WTC11 (cell line): ENCODE results near the gene THSD8. TPM values are rescaled to one million over a fixed set of nuclear protein-coding genes. Genes with fewer than 3 reads are reported as not detected.

ENCODE experiments used
- FOXP1 ChIP-seq: sonication (generic); formaldehyde crosslinking; IDR thresholded peaks from 2 replicates; pipeline ENCODE4 v1.8.0; 2022; ENCODE audit warnings: missing genetic modification reagents, mild to moderate bottlenecking, moderate library complexity, borderline replicate concordance
- KAT7 ChIP-seq: sonication (generic); formaldehyde crosslinking; IDR thresholded peaks from 2 replicates; pipeline ENCODE4 v1.8.1; 2023; ENCODE audit warnings: missing genetic modification reagents, mild to moderate bottlenecking, borderline replicate concordance
- TEAD4 ChIP-seq: sonication (generic); formaldehyde crosslinking; IDR thresholded peaks from 2 replicates; pipeline ENCODE4 v1.8.0; 2022; ENCODE audit warnings: mild to moderate bottlenecking, missing genetic modification reagents
- ZBTB21 ChIP-seq: sonication (generic); formaldehyde crosslinking; IDR thresholded peaks from 2 replicates; pipeline ENCODE4 v1.8.1; 2023; ENCODE audit warnings: mild to moderate bottlenecking, missing genetic modification reagents, borderline replicate concordance
- ZNF232 ChIP-seq: sonication (generic); formaldehyde crosslinking; IDR thresholded peaks from 2 replicates; pipeline ENCODE4 v1.8.0; 2022; ENCODE audit warnings: mild to moderate bottlenecking, missing genetic modification reagents
- ZNF396 ChIP-seq: fragments of 250-450 bp; sonication (Bioruptor Pico); IDR thresholded peaks from 2 replicates; pipeline ENCODE4 v1.8.0; 2021; ENCODE audit warnings: mild to moderate bottlenecking, moderate library complexity, borderline replicate concordance
- total RNA-seq: library from RNA; stranded (reverse); gene quantifications from 3 replicates; pipeline ENCODE4 v1.2.3, GENCODE V29; 2021
- TF ChIP-seq, protein P1 (sequence below): fragments of 250-450 bp; sonication (Bioruptor Pico); IDR thresholded peaks from 2 replicates; pipeline ENCODE4 v1.9.0; 2021; ENCODE audit warnings: mild to moderate bottlenecking
- TF ChIP-seq, protein P2 (sequence below): sonication (generic); formaldehyde crosslinking; IDR thresholded peaks from 2 replicates; pipeline ENCODE4 v1.8.0; 2023; ENCODE audit warnings: missing genetic modification reagents, mild to moderate bottlenecking, borderline replicate concordance
- TF ChIP-seq, protein P3 (sequence below): fragments of 250-450 bp; sonication (Bioruptor Pico); IDR thresholded peaks from 2 replicates; pipeline ENCODE4 v1.9.0; 2021; ENCODE audit warnings: mild to moderate bottlenecking
- TF ChIP-seq, protein P4 (sequence below): sonication (generic); formaldehyde crosslinking; conservative IDR thresholded peaks from 2 replicates; pipeline ENCODE4 v1.8.1; 2023; ENCODE audit warnings: mild to moderate bottlenecking, low read depth, missing genetic modification reagents, moderate library complexity
- TF ChIP-seq, protein P5 (sequence below): fragments of 200-600 bp; IDR thresholded peaks from 2 replicates; pipeline ENCODE4 v1.8.0; 2022; ENCODE audit warnings: antibody characterized with exemption
- TF ChIP-seq, protein P6 (sequence below): sonication (generic); formaldehyde crosslinking; IDR thresholded peaks from 2 replicates; pipeline ENCODE4 v1.8.0; 2023; ENCODE audit warnings: mild to moderate bottlenecking, missing genetic modification reagents
- TF ChIP-seq, protein P7 (sequence below): fragments of 250-450 bp; sonication (Bioruptor Pico); IDR thresholded peaks from 2 replicates; pipeline ENCODE4 v1.9.0; 2021; ENCODE audit warnings: mild to moderate bottlenecking, borderline replicate concordance
- TF ChIP-seq, protein P8 (sequence below): sonication (generic); formaldehyde crosslinking; IDR thresholded peaks from 2 replicates; pipeline ENCODE4 v1.8.1; 2023; ENCODE audit warnings: mild to moderate bottlenecking, moderate library complexity, missing genetic modification reagents

Gene THSD8
- total RNA-seq, 1 experiment from 2014 or later, result 30.1 TPM

DNA sequence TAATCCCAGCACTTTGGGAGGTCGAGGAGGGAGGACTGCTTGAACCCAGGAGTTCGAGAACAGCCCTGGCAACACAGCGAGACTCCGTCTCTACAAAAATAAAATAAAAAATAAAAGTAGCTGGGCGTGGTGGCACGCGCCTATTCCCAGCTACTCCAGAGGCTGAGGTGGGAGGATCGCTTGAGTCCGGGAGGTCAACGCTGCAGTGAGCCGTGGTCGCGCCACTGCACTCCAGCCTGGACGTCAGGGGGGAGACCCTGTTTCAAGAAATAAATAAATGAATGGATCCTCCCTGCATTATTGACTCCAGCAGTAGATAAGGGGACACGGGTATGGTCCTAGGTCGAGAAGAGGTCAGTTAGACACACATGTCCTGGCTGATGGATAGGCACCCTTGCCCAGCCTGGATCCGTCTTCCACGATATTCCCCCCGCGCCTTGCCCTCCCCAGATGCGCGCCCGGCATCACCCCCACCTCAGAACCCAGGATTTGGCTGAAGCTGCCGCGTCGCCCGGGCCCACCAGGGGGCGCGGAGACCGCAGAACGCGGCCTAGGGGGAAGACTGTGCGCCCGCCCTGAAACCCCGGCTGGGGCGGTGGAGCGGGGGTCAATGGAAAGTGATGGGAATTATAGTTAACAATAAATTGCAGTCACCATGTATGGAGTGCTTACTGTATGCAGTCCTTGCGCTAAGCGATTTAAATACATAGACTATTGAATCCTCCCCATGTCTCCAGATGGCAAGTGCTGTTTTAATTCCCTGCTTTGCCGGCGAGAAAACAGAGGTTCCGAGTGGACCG lies 24.5 kb upstream of the THSD8 start (continued):
- TF ChIP-seq ZNF396, result no peak
- TF ChIP-seq KAT7, result no peak
- TF ChIP-seq, protein P1, sequence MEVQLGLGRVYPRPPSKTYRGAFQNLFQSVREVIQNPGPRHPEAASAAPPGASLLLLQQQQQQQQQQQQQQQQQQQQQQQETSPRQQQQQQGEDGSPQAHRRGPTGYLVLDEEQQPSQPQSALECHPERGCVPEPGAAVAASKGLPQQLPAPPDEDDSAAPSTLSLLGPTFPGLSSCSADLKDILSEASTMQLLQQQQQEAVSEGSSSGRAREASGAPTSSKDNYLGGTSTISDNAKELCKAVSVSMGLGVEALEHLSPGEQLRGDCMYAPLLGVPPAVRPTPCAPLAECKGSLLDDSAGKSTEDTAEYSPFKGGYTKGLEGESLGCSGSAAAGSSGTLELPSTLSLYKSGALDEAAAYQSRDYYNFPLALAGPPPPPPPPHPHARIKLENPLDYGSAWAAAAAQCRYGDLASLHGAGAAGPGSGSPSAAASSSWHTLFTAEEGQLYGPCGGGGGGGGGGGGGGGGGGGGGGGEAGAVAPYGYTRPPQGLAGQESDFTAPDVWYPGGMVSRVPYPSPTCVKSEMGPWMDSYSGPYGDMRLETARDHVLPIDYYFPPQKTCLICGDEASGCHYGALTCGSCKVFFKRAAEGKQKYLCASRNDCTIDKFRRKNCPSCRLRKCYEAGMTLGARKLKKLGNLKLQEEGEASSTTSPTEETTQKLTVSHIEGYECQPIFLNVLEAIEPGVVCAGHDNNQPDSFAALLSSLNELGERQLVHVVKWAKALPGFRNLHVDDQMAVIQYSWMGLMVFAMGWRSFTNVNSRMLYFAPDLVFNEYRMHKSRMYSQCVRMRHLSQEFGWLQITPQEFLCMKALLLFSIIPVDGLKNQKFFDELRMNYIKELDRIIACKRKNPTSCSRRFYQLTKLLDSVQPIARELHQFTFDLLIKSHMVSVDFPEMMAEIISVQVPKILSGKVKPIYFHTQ, result no peak
- TF ChIP-seq, protein P2, sequence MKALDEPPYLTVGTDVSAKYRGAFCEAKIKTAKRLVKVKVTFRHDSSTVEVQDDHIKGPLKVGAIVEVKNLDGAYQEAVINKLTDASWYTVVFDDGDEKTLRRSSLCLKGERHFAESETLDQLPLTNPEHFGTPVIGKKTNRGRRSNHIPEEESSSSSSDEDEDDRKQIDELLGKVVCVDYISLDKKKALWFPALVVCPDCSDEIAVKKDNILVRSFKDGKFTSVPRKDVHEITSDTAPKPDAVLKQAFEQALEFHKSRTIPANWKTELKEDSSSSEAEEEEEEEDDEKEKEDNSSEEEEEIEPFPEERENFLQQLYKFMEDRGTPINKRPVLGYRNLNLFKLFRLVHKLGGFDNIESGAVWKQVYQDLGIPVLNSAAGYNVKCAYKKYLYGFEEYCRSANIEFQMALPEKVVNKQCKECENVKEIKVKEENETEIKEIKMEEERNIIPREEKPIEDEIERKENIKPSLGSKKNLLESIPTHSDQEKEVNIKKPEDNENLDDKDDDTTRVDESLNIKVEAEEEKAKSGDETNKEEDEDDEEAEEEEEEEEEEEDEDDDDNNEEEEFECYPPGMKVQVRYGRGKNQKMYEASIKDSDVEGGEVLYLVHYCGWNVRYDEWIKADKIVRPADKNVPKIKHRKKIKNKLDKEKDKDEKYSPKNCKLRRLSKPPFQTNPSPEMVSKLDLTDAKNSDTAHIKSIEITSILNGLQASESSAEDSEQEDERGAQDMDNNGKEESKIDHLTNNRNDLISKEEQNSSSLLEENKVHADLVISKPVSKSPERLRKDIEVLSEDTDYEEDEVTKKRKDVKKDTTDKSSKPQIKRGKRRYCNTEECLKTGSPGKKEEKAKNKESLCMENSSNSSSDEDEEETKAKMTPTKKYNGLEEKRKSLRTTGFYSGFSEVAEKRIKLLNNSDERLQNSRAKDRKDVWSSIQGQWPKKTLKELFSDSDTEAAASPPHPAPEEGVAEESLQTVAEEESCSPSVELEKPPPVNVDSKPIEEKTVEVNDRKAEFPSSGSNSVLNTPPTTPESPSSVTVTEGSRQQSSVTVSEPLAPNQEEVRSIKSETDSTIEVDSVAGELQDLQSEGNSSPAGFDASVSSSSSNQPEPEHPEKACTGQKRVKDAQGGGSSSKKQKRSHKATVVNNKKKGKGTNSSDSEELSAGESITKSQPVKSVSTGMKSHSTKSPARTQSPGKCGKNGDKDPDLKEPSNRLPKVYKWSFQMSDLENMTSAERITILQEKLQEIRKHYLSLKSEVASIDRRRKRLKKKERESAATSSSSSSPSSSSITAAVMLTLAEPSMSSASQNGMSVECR (CRISPR knock-in tag), result peak; percentile 75; the same call in 1 of the 2 replicates
- TF ChIP-seq, protein P3, sequence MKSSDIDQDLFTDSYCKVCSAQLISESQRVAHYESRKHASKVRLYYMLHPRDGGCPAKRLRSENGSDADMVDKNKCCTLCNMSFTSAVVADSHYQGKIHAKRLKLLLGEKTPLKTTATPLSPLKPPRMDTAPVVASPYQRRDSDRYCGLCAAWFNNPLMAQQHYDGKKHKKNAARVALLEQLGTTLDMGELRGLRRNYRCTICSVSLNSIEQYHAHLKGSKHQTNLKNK (CRISPR knock-in tag), result no peak
- TF ChIP-seq, protein P4, sequence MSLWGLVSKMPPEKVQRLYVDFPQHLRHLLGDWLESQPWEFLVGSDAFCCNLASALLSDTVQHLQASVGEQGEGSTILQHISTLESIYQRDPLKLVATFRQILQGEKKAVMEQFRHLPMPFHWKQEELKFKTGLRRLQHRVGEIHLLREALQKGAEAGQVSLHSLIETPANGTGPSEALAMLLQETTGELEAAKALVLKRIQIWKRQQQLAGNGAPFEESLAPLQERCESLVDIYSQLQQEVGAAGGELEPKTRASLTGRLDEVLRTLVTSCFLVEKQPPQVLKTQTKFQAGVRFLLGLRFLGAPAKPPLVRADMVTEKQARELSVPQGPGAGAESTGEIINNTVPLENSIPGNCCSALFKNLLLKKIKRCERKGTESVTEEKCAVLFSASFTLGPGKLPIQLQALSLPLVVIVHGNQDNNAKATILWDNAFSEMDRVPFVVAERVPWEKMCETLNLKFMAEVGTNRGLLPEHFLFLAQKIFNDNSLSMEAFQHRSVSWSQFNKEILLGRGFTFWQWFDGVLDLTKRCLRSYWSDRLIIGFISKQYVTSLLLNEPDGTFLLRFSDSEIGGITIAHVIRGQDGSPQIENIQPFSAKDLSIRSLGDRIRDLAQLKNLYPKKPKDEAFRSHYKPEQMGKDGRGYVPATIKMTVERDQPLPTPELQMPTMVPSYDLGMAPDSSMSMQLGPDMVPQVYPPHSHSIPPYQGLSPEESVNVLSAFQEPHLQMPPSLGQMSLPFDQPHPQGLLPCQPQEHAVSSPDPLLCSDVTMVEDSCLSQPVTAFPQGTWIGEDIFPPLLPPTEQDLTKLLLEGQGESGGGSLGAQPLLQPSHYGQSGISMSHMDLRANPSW, result no peak
- TF ChIP-seq, protein P5, sequence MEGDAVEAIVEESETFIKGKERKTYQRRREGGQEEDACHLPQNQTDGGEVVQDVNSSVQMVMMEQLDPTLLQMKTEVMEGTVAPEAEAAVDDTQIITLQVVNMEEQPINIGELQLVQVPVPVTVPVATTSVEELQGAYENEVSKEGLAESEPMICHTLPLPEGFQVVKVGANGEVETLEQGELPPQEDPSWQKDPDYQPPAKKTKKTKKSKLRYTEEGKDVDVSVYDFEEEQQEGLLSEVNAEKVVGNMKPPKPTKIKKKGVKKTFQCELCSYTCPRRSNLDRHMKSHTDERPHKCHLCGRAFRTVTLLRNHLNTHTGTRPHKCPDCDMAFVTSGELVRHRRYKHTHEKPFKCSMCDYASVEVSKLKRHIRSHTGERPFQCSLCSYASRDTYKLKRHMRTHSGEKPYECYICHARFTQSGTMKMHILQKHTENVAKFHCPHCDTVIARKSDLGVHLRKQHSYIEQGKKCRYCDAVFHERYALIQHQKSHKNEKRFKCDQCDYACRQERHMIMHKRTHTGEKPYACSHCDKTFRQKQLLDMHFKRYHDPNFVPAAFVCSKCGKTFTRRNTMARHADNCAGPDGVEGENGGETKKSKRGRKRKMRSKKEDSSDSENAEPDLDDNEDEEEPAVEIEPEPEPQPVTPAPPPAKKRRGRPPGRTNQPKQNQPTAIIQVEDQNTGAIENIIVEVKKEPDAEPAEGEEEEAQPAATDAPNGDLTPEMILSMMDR, result peak; percentile 74
- TF ChIP-seq, protein P6, sequence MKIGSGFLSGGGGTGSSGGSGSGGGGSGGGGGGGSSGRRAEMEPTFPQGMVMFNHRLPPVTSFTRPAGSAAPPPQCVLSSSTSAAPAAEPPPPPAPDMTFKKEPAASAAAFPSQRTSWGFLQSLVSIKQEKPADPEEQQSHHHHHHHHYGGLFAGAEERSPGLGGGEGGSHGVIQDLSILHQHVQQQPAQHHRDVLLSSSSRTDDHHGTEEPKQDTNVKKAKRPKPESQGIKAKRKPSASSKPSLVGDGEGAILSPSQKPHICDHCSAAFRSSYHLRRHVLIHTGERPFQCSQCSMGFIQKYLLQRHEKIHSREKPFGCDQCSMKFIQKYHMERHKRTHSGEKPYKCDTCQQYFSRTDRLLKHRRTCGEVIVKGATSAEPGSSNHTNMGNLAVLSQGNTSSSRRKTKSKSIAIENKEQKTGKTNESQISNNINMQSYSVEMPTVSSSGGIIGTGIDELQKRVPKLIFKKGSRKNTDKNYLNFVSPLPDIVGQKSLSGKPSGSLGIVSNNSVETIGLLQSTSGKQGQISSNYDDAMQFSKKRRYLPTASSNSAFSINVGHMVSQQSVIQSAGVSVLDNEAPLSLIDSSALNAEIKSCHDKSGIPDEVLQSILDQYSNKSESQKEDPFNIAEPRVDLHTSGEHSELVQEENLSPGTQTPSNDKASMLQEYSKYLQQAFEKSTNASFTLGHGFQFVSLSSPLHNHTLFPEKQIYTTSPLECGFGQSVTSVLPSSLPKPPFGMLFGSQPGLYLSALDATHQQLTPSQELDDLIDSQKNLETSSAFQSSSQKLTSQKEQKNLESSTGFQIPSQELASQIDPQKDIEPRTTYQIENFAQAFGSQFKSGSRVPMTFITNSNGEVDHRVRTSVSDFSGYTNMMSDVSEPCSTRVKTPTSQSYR (CRISPR knock-in tag), result no peak
- TF ChIP-seq, protein P7, sequence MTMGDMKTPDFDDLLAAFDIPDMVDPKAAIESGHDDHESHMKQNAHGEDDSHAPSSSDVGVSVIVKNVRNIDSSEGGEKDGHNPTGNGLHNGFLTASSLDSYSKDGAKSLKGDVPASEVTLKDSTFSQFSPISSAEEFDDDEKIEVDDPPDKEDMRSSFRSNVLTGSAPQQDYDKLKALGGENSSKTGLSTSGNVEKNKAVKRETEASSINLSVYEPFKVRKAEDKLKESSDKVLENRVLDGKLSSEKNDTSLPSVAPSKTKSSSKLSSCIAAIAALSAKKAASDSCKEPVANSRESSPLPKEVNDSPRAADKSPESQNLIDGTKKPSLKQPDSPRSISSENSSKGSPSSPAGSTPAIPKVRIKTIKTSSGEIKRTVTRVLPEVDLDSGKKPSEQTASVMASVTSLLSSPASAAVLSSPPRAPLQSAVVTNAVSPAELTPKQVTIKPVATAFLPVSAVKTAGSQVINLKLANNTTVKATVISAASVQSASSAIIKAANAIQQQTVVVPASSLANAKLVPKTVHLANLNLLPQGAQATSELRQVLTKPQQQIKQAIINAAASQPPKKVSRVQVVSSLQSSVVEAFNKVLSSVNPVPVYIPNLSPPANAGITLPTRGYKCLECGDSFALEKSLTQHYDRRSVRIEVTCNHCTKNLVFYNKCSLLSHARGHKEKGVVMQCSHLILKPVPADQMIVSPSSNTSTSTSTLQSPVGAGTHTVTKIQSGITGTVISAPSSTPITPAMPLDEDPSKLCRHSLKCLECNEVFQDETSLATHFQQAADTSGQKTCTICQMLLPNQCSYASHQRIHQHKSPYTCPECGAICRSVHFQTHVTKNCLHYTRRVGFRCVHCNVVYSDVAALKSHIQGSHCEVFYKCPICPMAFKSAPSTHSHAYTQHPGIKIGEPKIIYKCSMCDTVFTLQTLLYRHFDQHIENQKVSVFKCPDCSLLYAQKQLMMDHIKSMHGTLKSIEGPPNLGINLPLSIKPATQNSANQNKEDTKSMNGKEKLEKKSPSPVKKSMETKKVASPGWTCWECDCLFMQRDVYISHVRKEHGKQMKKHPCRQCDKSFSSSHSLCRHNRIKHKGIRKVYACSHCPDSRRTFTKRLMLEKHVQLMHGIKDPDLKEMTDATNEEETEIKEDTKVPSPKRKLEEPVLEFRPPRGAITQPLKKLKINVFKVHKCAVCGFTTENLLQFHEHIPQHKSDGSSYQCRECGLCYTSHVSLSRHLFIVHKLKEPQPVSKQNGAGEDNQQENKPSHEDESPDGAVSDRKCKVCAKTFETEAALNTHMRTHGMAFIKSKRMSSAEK (CRISPR knock-in tag), result no peak
- no peak; the same call in 1 of the 2 replicates for TF ChIP-seq ZNF232
- no peak for TF ChIP-seq ZBTB21 (CRISPR knock-in tag)
- TF ChIP-seq, protein P8, sequence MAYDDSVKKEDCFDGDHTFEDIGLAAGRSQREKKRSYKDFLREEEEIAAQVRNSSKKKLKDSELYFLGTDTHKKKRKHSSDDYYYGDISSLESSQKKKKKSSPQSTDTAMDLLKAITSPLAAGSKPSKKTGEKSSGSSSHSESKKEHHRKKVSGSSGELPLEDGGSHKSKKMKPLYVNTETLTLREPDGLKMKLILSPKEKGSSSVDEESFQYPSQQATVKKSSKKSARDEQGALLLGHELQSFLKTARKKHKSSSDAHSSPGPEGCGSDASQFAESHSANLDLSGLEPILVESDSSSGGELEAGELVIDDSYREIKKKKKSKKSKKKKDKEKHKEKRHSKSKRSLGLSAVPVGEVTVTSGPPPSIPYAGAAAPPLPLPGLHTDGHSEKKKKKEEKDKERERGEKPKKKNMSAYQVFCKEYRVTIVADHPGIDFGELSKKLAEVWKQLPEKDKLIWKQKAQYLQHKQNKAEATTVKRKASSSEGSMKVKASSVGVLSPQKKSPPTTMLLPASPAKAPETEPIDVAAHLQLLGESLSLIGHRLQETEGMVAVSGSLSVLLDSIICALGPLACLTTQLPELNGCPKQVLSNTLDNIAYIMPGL (CRISPR knock-in tag), result 0 out of 2 replicates have a peak, but pooled peaks have one; percentile 48
- no peak for TF ChIP-seq FOXP1 (CRISPR knock-in tag)
- peak; percentile 15; the same call in 1 of the 2 replicates for TF ChIP-seq TEAD4 (CRISPR knock-in tag)
